HTERT RPE-1 (cell line): ENCODE results near the gene CDC42SE1.
"Not testable (repeated sequence)": the region's sequence is repeated elsewhere in the genome, so short reads cannot be mapped to it uniquely, and the experiment has no call there.

ENCODE experiments used
- in situ Hi-C: fragments of 300-500 bp; cut with MboI; formaldehyde crosslinking; loops from 4 replicates; pipeline ENCODE4 v1.14.3; 2020; ENCODE audit warnings: low sequenced_read_pairs

CDC42SE1 gene, protein sequence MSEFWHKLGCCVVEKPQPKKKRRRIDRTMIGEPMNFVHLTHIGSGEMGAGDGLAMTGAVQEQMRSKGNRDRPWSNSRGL

DNA sequence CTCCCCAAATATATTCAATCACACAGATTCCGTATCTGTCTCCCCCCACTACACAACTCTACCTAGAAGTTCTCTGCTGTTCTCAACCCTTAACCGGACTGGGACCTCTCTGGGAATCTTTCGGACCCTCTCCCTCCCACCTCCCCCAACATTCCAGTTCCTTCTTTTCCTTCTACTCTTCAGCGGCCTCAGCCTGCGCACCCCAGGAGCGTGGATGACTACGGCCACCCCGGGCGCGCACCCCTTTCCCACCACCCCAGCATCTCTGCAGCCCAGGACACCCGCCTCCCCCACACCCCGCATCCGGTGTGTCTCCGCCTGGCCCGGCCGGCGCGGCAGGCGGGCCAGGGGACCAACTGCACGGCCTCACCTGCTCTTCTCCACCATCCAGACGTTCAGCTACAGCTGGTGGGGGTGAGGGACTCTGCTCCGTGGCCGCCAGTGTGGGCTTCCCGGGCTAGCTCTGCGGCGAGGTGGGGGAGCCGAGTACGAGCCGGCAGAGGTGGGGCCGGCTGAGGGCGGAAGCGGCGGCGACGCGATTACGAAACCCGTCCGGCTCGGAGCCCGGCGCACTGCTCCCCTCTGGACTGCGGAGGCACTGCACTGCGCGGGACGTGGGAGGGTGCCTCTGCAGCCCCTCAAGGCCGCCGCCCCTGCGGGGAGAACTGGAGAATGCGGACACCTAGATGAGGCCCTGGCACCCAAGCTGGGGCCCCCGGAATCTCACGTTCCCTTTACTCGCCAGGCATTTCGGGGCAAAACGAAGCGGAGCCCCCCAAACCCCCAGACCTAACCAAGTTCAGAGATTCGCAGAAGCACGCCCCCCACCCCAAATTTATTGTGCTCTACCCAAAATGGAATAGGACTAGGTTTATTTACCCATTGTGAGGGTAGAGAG is at the start of gene CDC42SE1:
CDC42SE1 (minus strand) TSS at position 514 of the 898 bp plus-strand sequence. CDS start 3,892 bp downstream, outside the sequence.
- in situ Hi-C loops: no loop called here

DNA sequence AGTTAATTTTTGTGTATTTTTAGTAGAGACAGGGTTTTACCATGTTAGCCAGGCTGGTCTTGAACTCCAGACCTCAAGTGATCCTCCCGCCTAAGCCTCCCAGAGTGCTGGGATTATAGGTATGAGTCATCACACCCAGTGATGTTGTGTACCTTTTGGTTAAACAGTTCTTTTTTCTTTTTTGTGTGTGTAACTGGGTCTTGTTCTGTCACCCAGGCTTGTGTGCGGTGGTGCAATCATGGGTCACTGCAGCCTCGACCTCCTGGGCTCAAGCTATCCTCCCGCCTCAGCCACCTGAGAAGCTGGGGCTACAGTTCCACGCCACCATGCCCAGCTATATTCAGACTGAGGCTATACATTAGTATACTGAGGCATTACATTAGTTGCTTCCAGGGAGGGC is 48.9 kb upstream of the CDC42SE1 start:
- in situ Hi-C loops: no loop called here

- in situ Hi-C loops: no loop called here
Measured at GRCh38 chr1:151106894-151107293, 47.5 kb upstream of the CDC42SE1 start.

- in situ Hi-C loops: no loop called here
Measured at GRCh38 chr1:151104630-151105029, 45.2 kb upstream of the CDC42SE1 start.

DNA sequence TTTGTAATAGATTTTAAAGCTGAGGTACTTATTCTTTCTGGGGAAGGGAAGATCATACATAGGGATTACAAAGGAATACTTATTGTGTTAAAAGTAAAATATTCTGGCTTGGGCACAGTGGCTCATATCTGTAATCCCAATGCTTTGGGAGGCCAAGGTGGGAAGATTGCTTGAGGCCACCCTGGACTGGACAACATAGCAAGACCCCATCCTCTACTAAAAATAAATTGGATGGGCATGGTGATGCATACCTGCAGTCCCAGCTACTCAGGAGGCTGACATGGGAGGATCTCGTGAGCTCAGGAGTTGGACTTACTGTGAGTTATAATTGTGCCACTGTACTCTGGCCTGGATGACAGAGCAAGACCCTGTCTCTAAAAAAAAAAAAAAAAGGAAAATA is 38.7 kb upstream of the CDC42SE1 start:
- in situ Hi-C loops: no loop called here

GRCh38 chr1:151097426-151097825 is 38.0 kb upstream of the CDC42SE1 start:
- in situ Hi-C loops: not testable (repeated sequence)

DNA sequence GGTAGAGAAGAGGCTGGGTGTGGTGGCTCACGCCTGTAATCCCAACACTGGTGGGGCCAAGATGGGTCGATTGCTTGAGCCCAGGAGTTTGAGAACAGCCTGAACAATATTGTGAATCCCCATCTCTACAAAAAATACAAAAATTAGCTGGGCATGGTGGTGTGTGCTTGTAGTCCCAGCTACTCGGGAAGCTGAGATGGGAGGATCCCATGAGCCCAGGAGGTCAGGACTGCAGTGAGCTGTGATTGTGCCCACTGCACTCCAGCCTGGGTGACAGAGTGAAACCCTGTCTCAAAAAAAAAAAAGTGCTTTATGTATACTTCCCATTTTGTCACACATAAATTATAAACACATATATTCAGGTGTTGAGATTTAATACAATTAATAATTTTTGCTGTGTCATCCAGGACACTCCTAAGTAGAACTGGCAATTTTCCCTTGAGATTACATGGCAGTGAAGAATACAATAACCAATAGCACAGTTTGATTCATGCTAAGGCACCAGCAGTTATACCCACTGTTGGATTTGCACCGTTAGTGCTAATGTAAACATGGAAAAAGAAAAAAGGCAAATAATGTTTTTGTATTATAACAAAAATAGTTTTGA is 26.6 kb upstream of the CDC42SE1 start:
- in situ Hi-C loops: no loop called here

GRCh38 chr1:151072224-151072623 is 12.8 kb upstream of the CDC42SE1 start:
- in situ Hi-C loops: no loop called here

GRCh38 chr1:151070474-151071276 is 11.3 kb upstream of the CDC42SE1 start, which contains the start of gene GABPB2:
TSS of gene GABPB2 (plus strand) at chr1:151070761. CDS start at chr1:151088190, 17,429 bp downstream.
- in situ Hi-C loops: no loop called here

GRCh38 chr1:151069103-151069486 is 9.7 kb upstream of the CDC42SE1 start:
- in situ Hi-C loops: no loop called here

DNA sequence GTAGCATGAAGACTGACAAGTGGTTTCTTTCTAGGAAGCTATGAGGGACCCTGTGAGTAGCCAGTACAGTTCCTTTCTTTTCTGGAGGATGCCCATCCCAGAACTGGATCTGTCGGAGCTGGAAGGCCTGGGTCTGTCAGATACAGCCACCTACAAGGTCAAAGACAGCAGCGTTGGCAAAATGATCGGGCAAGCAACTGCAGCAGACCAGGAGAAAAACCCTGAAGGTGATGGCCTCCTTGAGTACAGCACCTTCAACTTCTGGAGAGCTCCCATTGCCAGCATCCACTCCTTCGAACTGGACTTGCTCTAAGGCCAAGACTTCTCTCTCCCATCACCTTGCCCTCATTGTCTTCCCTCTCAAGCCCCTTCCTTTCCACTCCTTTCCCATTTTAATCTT is 7.8 kb upstream of the CDC42SE1 start:
- in situ Hi-C loops: no loop called here

GRCh38 chr1:151065089-151065645 is 5.7 kb upstream of the CDC42SE1 start:
- in situ Hi-C loops: no loop called here

DNA sequence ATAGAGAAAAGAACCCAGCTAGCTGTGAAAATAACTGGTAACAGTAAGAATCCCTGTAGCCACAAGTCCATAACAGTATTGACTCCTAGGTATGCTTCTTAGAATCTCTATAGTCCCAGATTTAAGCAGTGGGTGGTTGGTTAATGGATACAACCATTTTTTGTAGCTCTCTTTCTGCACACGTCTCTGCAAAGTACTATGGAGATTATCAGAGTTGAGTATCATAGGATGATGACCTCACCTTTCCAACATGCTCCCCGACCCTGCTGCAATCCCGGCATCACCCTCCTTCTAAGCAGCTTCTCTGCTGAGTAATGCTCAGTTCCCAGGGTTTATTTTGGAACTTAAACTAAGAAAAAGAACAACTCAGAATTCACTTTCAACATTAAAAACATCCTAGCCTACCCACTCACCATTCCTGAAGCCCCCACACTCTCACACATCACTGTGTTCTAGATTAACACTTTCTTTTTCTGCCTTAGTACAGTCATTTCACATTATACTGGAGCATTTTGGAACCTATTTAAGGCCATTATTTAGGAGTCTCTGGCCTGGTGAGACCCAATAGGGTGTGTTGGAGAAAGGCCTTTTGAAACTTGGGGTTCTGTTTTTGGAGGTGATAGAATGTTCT is 3.4 kb upstream of the CDC42SE1 start:
- in situ Hi-C loops: no loop called here

- in situ Hi-C loops: no loop called here
Measured at GRCh38 chr1:151061704-151062103, 2.3 kb upstream of the CDC42SE1 start.

DNA sequence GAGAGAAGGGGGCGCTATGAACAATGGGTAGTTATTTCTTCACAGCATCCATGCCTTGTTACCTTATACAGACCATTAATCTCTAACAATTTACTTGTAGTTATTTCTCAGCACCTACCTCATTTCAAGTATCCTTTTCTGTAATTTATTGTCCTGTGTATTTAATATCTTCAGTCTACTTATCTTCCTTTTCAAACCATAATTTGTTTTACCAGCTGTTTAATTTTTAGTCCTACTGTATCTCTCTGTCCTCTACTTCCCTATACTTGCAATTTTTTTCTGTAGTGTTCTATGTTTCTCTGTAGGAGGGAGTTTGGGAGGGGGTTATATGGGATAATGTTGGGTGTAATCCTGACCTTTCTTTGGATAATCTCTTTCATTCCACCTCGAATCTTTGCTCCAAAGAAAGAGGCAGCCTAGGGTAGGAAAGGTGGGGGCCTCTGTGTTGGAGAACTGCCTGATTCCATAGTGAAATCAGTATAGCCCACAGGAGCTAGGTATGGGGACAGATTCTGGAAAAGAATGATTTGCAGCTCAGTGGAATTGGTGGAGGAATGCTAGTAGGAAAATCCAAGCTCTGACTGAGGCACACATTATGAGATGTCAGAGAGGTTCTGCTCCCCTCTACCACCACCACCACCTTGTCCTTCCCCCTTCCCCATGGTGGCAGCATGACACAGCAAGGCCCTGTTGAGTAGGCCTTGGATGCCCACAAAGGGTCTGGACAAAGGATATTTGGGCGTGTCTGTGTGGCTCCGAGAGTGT is 1.4 kb upstream of the CDC42SE1 start:
- in situ Hi-C loops: no loop called here

GRCh38 chr1:151060007-151060656 is 710 bp upstream of the CDC42SE1 start, which contains the start of gene MLLT11:
TSS of gene MLLT11 (plus strand) at chr1:151060397. CDS start at chr1:151067225, 6,828 bp downstream.
- in situ Hi-C loops: no loop called here

DNA sequence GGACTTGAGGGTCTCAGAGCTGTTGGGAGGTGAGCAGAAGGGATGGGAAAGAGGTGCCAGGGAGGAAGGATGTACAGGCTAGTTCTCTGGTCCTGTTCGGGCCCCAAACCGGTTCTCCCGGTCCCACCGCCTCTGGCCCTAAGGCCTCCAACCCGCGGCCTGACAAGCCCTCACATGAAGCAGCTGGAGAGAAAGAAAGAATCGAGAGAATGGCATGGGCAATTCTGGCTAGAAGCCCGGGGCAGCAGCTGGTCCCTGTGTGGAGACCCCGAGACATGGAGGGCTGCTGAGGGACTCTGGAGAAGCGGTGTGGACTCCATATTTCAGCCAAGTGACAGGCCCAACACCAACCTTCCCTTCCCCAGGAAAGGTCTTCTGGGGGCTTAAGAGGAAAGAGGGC is 730 bp downstream of the CDC42SE1 start:
- in situ Hi-C loops: no loop called here

DNA sequence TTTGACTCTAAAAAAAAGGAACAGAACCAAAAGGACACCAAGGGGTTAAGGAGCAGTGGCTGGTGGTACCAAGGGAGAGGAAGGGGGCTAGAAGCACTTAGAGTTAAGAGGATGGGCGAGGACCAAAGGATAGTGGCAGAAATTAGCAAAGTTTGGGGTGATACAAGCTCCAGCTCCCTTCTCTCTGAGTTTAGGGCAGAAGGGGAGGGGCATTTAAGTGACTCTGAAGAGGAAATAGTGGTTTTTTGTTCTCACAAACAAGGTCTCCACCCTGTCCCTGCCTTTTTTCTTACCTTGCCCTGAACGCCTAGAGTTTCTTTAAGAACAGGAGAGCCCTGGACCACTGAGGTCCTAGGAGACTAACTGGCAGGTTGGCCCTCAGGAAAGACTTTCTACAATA is 3.3 kb downstream of the CDC42SE1 start:
- in situ Hi-C loops: no loop called here

- in situ Hi-C loops: no loop called here
Measured at GRCh38 chr1:151055581-151055980, 3.8 kb downstream of the CDC42SE1 start.
